Smooth muscle cell of the brain vasculature (primary cell): ENCODE data around the gene ZNF514.
"Not testable (repeated sequence)": the region's sequence is repeated elsewhere in the genome, so short reads cannot be mapped to it uniquely, and the experiment has no call there.

ENCODE experiments used
- DNase-seq: peaks from one replicate; pipeline ENCODE4 v3.0.0-alpha.2; 2012; ENCODE audit warnings: low read depth, low spot score

The ZNF514 gene

DNA sequence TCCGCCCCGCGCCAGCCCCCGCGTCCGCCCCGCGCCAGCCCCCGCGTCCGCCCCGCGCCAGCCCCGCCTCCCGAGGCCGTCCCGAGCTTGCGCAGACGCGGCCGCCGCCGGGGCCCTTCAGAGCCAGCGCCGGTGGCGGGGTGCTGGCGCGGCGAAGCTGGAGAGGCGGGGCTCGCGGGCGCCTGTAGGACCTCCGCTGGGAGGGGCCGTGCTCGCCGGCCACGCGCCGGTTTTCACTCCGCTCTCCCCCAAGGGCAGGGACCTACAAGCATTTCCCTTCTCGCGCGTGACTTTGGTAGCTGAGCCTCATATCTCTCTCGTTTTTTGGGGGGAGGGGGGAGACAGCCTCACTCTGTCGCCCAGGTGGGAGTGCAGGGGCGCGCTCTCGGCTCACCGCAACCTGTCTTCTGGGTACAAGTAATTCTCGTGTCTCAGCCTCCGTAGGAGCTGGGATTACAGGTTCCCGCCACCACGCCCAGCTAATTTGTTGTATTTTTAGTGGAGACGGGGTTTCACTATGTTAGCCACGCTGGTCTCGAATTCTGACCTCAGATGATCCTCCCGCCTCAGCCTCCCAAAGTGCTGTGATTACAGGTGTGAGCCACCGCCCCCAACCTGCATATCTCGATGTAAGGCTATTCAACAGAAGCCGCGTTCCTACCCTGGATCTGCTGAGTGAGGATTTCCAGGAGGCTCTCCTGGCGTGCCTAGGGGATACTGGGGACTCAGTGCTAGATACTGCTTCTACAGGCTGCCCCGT lies at the start of gene ZNF514:
TSS of gene ZNF514 (minus strand) at position 159 of the 760 bp plus-strand sequence. CDS start 6,595 bp downstream, outside the sequence.
- no peak for DNase-seq

DNA sequence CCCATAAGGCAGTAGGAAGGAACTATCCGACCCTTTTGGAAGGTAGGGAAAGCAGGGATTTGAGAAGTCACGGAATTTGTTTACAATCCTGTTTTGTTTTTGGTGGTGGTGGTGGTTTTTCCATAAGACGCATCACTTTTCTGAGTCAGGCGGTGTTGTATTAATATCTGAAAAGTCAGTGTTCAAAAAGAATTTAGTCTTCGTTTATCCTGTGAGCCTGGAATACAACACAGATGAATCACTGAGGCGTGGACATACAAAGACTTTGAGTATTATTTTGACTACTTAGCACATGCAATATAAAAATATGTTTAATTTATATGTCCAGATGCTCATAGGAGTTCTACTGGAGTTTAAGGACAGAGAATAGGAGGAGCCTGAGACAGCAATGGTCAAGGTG lies 48.5 kb upstream of the ZNF514 start:
- no peak for DNase-seq

- peak; percentile 39 for DNase-seq
These were observed 47.7 kb upstream of the ZNF514 start, which contains the start of gene ZNF892 for GRCh38 chr2:95207111-95207961. Gene ZNF892 (plus strand): TSS chr2:95207521. CDS start chr2:95207816, 295 bp downstream.

GRCh38 chr2:95206096-95206495 lies 46.4 kb upstream of the ZNF514 start:
- DNase-seq, result no peak

DNA sequence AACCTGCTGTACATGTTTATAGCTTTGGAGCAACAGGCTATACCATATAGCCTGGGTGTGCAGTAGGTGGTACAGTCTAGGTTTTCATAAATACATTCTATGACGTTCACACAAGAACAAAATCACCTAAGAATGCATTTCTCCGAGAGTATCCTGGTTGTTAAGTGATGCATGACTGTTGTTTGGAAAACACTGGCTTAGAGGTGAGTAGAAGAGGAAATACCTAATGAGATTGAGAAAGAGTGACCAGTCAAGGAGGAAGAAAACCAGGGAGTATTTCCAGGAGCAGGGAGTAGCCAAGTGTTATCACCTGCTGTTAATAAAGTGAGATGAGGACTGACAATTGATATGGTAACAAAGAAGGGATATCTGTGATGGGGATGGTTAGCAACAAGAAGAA lies 44.7 kb upstream of the ZNF514 start:
- DNase-seq, result no peak

- DNase-seq, result no peak
These were observed 44.3 kb upstream of the ZNF514 start for GRCh38 chr2:95203911-95204310.

DNA sequence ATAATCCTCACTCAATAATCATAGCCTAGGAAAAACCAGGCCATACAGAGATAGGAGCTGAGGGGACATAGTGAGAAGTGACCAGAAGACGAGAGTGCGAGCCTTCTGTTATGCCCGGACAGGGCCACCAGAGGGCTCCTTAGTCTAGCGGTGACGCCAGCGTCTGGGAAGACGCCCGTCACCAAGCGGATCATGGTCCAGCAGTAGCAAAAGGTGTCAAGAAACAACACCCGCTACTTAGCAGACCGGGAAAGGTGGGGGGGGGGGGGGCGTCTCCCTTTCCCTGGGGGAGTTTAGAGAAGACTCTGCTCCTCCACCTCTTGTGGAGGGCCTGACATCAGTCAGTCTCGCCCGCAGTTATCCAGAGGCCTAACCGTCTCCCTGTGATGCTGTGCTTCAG lies 33.3 kb upstream of the ZNF514 start:
- not testable (repeated sequence) for DNase-seq

DNA sequence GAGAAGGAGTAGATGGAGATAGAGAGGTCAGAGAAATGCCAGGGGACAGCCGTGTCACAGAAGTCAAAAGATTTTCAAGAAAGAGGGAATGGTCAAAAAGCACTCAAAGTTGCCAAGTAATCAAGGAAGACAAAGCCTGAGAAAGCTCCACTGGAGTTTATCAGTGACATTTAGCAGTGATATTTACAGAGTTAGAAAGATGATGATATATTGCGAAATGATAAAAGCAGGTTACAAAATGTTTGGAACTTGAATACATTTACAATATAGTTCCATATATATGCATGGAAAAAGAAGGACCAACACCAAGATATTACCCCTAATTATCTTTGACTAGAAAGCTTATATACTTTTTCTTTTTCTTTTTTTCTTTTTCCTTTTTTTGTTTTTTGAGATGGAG lies 26.3 kb upstream of the ZNF514 start:
- DNase-seq, result no peak

GRCh38 chr2:95185197-95185596 lies 25.5 kb upstream of the ZNF514 start:
- no peak for DNase-seq

- DNase-seq, result no peak
These were observed 22.1 kb upstream of the ZNF514 start for GRCh38 chr2:95181774-95182173.

- DNase-seq, result no peak
These were observed 19.8 kb upstream of the ZNF514 start for GRCh38 chr2:95179451-95179850.

DNA sequence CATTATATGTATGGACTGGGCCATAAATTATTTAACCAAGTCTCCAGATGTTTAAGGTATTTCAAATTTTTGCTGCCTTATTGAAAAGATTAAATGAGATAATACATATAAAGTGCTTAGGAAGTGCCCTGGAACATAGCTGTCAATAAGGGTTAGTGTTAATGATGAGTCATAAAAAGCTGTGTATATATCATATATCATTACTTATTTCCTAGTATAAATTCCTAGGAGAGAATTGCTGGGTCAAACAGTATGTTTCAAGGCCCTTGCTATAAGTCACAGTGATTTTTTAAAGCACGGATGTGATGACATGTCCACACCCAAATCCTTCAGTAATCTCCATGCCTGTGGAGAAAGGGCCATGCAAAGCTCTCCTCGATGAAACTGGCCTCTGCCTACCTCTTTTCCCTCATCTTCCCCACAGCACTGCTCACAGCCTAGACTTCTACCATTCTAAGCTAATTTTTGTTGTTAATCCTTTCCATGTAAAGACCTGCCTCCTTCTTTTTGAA lies 14.4 kb upstream of the ZNF514 start:
- DNase-seq, result no peak

DNA sequence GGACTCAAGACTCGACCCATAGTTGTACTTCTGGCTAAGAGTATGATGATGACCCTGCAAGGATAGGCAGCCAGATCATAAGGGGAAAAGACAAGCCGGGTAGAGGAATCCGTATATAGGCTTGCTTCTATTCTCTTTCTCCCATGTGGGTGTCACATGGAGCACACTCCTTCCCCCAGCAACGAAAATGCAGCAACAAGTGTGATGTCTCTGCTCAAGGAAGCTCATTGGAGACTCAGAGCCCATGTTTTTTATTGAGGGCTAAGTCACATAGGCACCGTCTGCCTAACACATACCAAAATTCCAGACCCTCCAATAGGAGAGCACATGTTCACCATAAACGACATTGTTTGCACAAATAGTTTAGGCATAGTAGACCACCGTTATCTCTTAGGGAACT lies 12.3 kb upstream of the ZNF514 start:
- DNase-seq, result no peak

- no peak for DNase-seq
These were observed 6.6 kb upstream of the ZNF514 start for GRCh38 chr2:95166065-95166763.

DNA sequence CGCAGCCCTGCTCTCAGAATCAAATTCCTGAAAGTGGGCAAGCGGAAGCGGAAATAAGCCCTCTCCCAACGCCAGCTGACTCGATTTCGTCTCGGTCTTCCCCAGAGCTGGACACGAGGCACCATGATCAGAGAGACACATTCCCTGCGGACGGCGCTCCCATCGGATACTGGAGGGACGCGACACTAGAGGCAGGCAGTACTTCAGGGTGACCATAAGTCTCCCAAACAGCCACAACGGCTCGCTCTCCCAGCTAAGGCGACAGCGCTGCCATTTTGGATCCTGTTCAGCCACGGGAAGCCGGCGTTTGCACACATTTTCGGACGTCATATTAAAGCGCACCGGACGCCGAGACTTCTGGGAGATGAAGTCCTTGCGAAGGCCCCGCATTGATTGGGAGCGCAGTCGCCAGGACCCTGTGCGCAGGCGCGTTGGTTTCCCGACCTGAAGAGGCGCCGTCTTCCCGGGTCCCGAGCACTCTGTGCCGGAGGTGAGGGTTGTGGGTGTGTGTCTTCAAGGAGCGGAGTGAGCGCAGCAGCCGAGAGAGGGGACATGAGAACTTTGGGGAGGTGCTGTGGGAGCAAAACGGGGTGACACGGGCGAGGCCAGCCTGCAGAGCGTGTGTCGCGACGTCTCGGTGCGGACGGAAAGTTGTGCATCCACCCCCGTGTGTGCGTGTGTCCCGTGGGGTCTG lies 5.9 kb upstream of the ZNF514 start, which contains the start of gene ZNF2:
TSS of gene ZNF2 (plus strand) at position 439 of the 694 bp plus-strand sequence. CDS start 10,418 bp downstream, outside the sequence.
- peak; percentile 95 for DNase-seq

DNA sequence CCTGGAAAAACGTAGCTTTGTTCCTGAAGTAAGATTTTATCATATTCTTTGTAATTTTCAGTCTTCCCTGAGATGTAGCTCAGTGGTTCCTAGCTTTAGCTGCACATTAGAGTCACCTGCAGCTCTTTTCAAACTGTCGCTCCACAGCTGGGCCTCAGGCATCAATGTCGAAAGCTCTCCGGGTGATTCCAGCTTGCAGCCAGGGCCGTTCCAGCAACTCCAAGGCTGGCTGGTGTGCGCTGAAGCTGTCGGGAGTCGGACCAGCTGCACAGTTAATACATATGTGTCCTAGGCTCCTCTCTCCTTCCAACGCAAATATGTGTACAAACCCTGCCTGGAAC lies 5.4 kb upstream of the ZNF514 start:
- DNase-seq, result no peak

GRCh38 chr2:95158891-95159619 lies 593 bp downstream of the ZNF514 start:
- DNase-seq, result no peak

DNA sequence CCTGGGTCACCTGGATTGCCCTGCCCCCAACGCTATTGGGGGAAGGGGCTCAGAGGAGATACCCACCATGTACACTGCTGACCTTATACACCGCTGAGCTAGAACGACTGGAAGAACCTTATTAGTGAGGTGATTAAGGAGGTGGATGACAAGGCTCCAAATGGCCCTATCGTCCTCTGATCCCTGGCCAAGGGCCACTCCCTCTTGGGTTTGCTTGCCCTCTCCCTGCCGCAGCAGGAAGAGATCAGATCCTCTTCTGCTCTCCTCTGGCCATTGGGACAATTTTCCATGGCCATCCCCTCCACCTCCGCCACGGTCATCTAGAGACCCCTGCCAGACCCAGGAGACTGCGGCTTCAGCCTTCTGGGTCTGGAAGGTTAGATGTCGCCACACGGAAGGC lies 1.2 kb downstream of the ZNF514 start:
- DNase-seq, result no peak

- no peak for DNase-seq
These were observed 10.2 kb downstream of the ZNF514 start for GRCh38 chr2:95149397-95149984.

DNA sequence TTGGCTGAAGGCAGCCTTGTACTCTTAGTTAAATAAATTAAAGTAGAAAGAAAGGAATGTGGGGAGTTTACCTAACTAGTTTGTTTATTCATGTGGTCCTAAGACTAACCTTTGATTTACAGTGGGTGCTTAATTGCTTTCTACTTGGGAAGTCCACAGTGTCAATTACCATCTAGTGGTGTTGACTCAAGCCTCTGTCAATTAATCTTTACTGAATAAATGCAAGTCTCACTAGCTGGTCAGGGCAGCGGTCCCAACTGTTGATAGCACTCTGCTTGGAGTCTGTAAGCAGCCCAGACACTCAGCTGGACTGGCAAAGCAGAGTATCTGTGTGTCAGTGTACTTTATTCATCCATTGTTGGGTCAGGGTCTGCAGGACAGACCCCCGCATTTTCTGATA lies 15.8 kb downstream of the ZNF514 start:
- DNase-seq, result no peak
